ENCODE measurements around the gene MTMR12.

- TF ChIP-seq, protein P1, sequence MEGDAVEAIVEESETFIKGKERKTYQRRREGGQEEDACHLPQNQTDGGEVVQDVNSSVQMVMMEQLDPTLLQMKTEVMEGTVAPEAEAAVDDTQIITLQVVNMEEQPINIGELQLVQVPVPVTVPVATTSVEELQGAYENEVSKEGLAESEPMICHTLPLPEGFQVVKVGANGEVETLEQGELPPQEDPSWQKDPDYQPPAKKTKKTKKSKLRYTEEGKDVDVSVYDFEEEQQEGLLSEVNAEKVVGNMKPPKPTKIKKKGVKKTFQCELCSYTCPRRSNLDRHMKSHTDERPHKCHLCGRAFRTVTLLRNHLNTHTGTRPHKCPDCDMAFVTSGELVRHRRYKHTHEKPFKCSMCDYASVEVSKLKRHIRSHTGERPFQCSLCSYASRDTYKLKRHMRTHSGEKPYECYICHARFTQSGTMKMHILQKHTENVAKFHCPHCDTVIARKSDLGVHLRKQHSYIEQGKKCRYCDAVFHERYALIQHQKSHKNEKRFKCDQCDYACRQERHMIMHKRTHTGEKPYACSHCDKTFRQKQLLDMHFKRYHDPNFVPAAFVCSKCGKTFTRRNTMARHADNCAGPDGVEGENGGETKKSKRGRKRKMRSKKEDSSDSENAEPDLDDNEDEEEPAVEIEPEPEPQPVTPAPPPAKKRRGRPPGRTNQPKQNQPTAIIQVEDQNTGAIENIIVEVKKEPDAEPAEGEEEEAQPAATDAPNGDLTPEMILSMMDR (conservative IDR thresholded peaks at IDR 0.05; ENCODE audit: low read length): no peak
- TF ChIP-seq EZH2phosphoT487 (IDR thresholded peaks at IDR 0.05; ENCODE audit: borderline replicate concordance, low read depth, low read length): no peak
These were observed 51.5 kb downstream of the MTMR12 start for GRCh38 chr5:32261198-32261597.
